ENCODE data around the gene PTPN14.
"Not testable (repeated sequence)": the region's sequence is repeated elsewhere in the genome, so short reads cannot be mapped to it uniquely, and the experiment has no call there.

Gene PTPN14

GRCh38 chr1:214551436-214552173 is at the start of gene PTPN14:
Gene PTPN14, minus strand, starts transcription at chr1:214551602. Its CDS starts 86,799 bp downstream, at chr1:214464803.
- DNase-seq: no peak

GRCh38 chr1:214593158-214593557 is 41.8 kb upstream of the PTPN14 start:
- DNase-seq: no peak

- DNase-seq: not testable (repeated sequence)
Observed at GRCh38 chr1:214591918-214592317, 40.5 kb upstream of the PTPN14 start.

- no peak for DNase-seq
Observed at GRCh38 chr1:214590696-214591095, 39.3 kb upstream of the PTPN14 start.

GRCh38 chr1:214588963-214589597 is 37.7 kb upstream of the PTPN14 start:
- DNase-seq: no peak

- no peak for DNase-seq
Observed at GRCh38 chr1:214587165-214587564, 35.8 kb upstream of the PTPN14 start.

GRCh38 chr1:214586621-214587020 is 35.2 kb upstream of the PTPN14 start:
- no peak for DNase-seq

- DNase-seq: peak in 1 of 2 donors; percentile 8
Observed at GRCh38 chr1:214584805-214585766, 33.7 kb upstream of the PTPN14 start.

- no peak for DNase-seq
Observed at GRCh38 chr1:214583824-214584554, 32.6 kb upstream of the PTPN14 start.

- no peak for DNase-seq
Observed at GRCh38 chr1:214583113-214583512, 31.7 kb upstream of the PTPN14 start.

GRCh38 chr1:214582289-214582891 is 31.0 kb upstream of the PTPN14 start:
- no peak for DNase-seq

GRCh38 chr1:214581785-214582184 is 30.4 kb upstream of the PTPN14 start:
- no peak for DNase-seq

GRCh38 chr1:214579183-214579582 is 27.8 kb upstream of the PTPN14 start:
- no peak for DNase-seq

GRCh38 chr1:214576120-214576519 is 24.7 kb upstream of the PTPN14 start:
- DNase-seq: not testable (repeated sequence)

GRCh38 chr1:214574598-214575411 is 23.4 kb upstream of the PTPN14 start:
- no peak for DNase-seq

- DNase-seq: no peak
Observed at GRCh38 chr1:214573386-214574318, 22.2 kb upstream of the PTPN14 start.

- DNase-seq: no peak
Observed at GRCh38 chr1:214571281-214571680, 19.9 kb upstream of the PTPN14 start.

- no peak for DNase-seq
Observed at GRCh38 chr1:214570442-214570841, 19.0 kb upstream of the PTPN14 start.

GRCh38 chr1:214569357-214570004 is 18.1 kb upstream of the PTPN14 start:
- DNase-seq: no peak

- no peak for DNase-seq
Observed at GRCh38 chr1:214568328-214568727, 16.9 kb upstream of the PTPN14 start.

All from CD4-positive, alpha-beta T cell treated with Interleukin-4 for 1 hour (primary cell).